Smooth muscle cell (in vitro differentiated cells): ENCODE data around the gene IPO13. TPM values are rescaled to one million over a fixed set of nuclear protein-coding genes. Genes with fewer than 3 reads are reported as not detected.

ENCODE experiments used
- DNase-seq: peaks from one replicate; lab custom pipeline; 2025; ENCODE audit not compliant: unreplicated experiment; lab: John Stamatoyannopoulos, UW
- H2AFZ ChIP-seq: fragments of 200-600 bp; sonication (generic); 2 replicates; pipeline ENCODE4 v1.6.0; 2016; ENCODE audit warnings: antibody characterized with exemption, low read depth, mild to moderate bottlenecking
- H3F3A ChIP-seq: fragments of 200-600 bp; sonication (generic); 2 replicates; pipeline ENCODE4 v1.6.0; 2017; ENCODE audit warnings: antibody characterized with exemption, low read depth
- H3K27ac ChIP-seq: fragments of 200-600 bp; sonication (generic); 2 replicates; pipeline ENCODE4 v1.5.1; 2016; ENCODE audit warnings: low read depth, mild to moderate bottlenecking
- H3K27me3 ChIP-seq: fragments of 200-600 bp; sonication (generic); 2 replicates; pipeline ENCODE4 v1.6.1; 2016; ENCODE audit warnings: low read depth, mild to moderate bottlenecking
- H3K36me3 ChIP-seq: fragments of 200-600 bp; sonication (generic); 2 replicates; pipeline ENCODE4 v1.5.1; 2016; ENCODE audit warnings: low read depth
- H3K4me1 ChIP-seq: fragments of 200-600 bp; sonication (generic); 2 replicates; pipeline ENCODE4 v1.5.1; 2016; ENCODE audit warnings: low read depth
- H3K4me2 ChIP-seq: fragments of 200-600 bp; sonication (generic); 2 replicates; pipeline ENCODE4 v1.6.0; 2016; ENCODE audit warnings: mild to moderate bottlenecking
- H3K4me3 ChIP-seq: fragments of 200-600 bp; sonication (generic); 2 replicates; pipeline ENCODE4 v1.5.1; 2016; ENCODE audit warnings: mild to moderate bottlenecking
- H3K79me2 ChIP-seq: fragments of 200-600 bp; sonication (generic); 2 replicates; pipeline ENCODE4 v1.6.0; 2016; ENCODE audit warnings: low read depth, mild to moderate bottlenecking
- H3K9ac ChIP-seq: fragments of 200-600 bp; sonication (generic); 2 replicates; pipeline ENCODE4 v1.6.0; 2016; ENCODE audit warnings: low read depth
- H3K9me3 ChIP-seq: fragments of 200-600 bp; sonication (generic); replicated peaks from 2 replicates; pipeline ENCODE4 v1.5.1; 2016; ENCODE audit warnings: low read depth
- H4K20me1 ChIP-seq: fragments of 200-600 bp; sonication (generic); 2 replicates; pipeline ENCODE4 v1.6.0; 2016; ENCODE audit warnings: low read depth
- WGBS: methylation state at CpG from one replicate; pipeline ENCODE4 v1.1.7; 2016; ENCODE audit warnings: low lambda C conversion rate; 5-methylcytosine and 5-hydroxymethylcytosine counted together
- polyA plus RNA-seq: library from polyadenylated mRNA; unstranded; fragments of >200 nt; fragmentation: Nextera tagmentation; extraction: Ambion mirVana; gene quantifications from 2 replicates; pipeline ENCODE4 v1.2.1, GENCODE V29; 2016
- total RNA-seq: library from RNA; depleted of rRNA; stranded (reverse); fragments of >200 nt; gene quantifications from 2 replicates; pipeline ENCODE4 v1.2.3, GENCODE V29; 2014
- TF ChIP-seq, protein P1 (sequence below): fragments of 200-600 bp; sonication (generic); IDR thresholded peaks from 2 replicates; pipeline ENCODE4 v1.5.1; 2017; ENCODE audit warnings: borderline replicate concordance, mild to moderate bottlenecking, antibody characterized with exemption; ENCODE audit not compliant: insufficient read depth, poor library complexity, severe bottlenecking

Gene IPO13
- total and polyA plus RNA-seq, 2 experiments from 2014 or later: 10.4 to 21.2 TPM

DNA sequence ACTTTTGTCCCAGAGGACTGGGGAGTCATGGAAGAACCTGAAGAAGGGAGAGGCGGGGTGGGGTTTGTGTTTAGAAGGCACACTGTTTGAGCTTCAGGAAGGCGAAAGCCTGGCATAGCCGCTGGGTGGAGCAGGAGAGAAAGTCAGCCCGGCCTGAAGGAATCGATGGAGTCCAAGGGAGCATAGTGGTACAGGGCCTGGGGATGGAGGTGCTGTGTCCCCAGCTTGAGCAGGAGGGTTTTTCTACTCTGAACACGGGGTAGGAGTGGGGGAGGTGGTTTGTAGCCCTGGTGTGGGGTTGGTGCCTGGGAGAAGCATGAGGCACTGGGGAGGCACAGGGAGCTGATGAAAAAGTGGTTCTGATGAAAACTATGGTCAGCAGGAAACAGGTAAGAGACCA, 40.0 kb downstream of the IPO13 start:
- TF ChIP-seq, protein P1, sequence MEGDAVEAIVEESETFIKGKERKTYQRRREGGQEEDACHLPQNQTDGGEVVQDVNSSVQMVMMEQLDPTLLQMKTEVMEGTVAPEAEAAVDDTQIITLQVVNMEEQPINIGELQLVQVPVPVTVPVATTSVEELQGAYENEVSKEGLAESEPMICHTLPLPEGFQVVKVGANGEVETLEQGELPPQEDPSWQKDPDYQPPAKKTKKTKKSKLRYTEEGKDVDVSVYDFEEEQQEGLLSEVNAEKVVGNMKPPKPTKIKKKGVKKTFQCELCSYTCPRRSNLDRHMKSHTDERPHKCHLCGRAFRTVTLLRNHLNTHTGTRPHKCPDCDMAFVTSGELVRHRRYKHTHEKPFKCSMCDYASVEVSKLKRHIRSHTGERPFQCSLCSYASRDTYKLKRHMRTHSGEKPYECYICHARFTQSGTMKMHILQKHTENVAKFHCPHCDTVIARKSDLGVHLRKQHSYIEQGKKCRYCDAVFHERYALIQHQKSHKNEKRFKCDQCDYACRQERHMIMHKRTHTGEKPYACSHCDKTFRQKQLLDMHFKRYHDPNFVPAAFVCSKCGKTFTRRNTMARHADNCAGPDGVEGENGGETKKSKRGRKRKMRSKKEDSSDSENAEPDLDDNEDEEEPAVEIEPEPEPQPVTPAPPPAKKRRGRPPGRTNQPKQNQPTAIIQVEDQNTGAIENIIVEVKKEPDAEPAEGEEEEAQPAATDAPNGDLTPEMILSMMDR: no peak
- Histone ChIP-seq H3K9ac (no peak overlapping the region), H3K27ac (peak overlapping the region; percentile 4), H3K4me3 (no peak overlapping the region), H3F3A (peaks cover 6% of the 10 kb centered on the region), H3K4me1 (peaks cover 5% of the 10 kb centered on the region), H3K4me2 (no peak overlapping the region), H3K9me3 (no peaks in the 10 kb centered on the region), H3K36me3 (no peaks in the 10 kb centered on the region), H3K27me3 (no peaks in the 10 kb centered on the region), H4K20me1 (peaks cover 32% of the 10 kb centered on the region), H2AFZ (no peak overlapping the region), H3K79me2 (peaks cover 2% of the 10 kb centered on the region)
- no peak for DNase-seq
- WGBS: 84% methylated on average over 6 of the region's 6 CpGs

DNA sequence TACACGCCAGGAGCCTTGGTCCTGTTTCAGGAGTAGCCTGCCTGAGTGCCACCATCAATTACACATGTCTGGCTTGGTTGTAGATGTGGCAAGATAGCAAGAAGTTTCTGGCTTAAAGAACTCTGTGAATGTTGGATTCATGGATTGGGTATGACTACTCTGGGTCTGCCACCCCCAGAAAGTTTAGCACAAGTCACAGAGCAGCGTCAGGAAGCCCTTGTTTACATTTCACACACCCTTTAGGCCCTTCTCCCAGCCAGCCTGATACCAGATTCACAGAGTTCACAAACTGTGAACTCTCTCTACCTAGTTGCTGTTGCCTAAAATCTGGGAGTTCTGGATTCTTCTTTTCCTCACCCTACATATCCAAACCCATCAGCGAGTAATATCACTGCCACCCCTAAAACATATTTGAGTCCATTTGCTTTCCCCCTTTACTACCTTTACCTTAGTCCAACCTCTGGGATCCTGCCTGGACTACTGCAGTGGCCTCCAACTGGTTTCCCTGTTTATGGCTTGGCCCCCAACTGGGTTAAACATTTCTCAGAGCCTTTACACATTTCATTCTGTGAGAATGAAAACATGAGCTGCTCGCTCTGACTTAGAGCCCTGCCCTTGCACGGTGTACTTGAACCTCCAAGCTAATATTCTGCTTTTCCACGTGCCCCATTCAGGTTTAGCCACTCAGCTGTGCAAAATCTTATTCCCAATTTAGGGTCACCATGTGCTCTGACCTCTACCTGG, 40.6 kb downstream of the IPO13 start:
- peaks cover 28% of the 10 kb centered on the region for H4K20me1 ChIP-seq
- peaks cover 9% of the 10 kb centered on the region for H3F3A ChIP-seq
- WGBS: 83% methylated on average over 6 of the region's 6 CpGs
- H3K27me3 ChIP-seq: no peaks in the 10 kb centered on the region
- no peaks in the 10 kb centered on the region for H3K9me3 ChIP-seq
- no peaks in the 10 kb centered on the region for H3K36me3 ChIP-seq
- H3K9ac ChIP-seq: no peak overlapping the region
- no peak overlapping the region for H2AFZ ChIP-seq
- peak overlapping the region; percentile 4 for H3K27ac ChIP-seq
- no peak for DNase-seq
- no peaks in the 10 kb centered on the region for H3K79me2 ChIP-seq
- TF ChIP-seq, protein P1: no peak
- H3K4me2 ChIP-seq: no peak overlapping the region
- no peak overlapping the region for H3K4me3 ChIP-seq
- peaks cover 5% of the 10 kb centered on the region for H3K4me1 ChIP-seq

DNA sequence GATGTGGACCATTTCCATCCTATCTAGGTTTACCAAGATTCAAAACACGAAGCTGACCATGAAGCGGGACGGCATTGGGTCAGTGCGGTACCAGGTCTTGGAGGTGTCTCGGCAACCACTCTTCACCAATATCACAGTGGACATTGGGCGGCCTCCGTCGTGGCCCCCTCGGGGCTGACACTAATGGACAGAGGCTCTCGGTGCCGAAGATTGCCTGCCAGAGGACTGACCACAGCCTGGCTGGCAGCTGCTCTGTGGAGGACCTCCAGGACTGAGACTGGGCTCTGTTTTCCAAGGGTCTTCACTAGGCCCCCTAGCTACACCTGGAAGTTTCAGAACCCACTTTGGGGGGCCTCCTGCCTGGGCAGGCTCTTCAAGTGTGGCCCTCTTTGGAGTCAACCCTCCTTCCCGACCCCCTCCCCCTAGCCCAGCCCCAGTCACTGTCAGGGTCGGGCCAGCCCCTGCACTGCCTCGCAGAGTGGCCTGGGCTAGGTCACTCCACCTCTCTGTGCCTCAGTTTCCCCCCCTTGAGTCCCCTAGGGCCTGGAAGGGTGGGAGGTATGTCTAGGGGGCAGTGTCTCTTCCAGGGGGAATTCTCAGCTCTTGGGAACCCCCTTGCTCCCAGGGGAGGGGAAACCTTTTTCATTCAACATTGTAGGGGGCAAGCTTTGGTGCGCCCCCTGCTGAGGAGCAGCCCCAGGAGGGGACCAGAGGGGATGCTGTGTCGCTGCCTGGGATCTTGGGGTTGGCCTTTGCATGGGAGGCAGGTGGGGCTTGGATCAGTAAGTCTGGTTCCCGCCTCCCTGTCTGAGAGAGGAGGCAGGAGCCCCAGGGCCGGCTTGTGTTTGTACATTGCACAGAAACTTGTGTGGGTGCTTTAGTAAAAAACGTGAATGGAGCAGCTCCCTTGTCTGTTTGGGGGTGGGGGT, 43.8 kb downstream of the IPO13 start:
- H3K9ac ChIP-seq: peak overlapping the region; percentile 57
- no peaks in the 10 kb centered on the region for H3K36me3 ChIP-seq
- 80% methylated on average over 19 of the region's 19 CpGs for WGBS

More for the DNA sequence above, 43.8 kb downstream of the IPO13 start:
- peak overlapping the region; percentile 55 for H3K27ac ChIP-seq
- peak overlapping the region; percentile 51 for H3K4me3 ChIP-seq
- H3K4me2 ChIP-seq: peak overlapping the region; percentile 95
- peaks cover 5% of the 10 kb centered on the region for H3K4me1 ChIP-seq
- H3K9me3 ChIP-seq: no peaks in the 10 kb centered on the region
- H3K79me2 ChIP-seq: no peaks in the 10 kb centered on the region
- peaks cover 16% of the 10 kb centered on the region for H3F3A ChIP-seq
- H4K20me1 ChIP-seq: peaks cover 4% of the 10 kb centered on the region
- H2AFZ ChIP-seq: no peak overlapping the region
- DNase-seq: no peak
- TF ChIP-seq, protein P1: no peak
- H3K27me3 ChIP-seq: no peaks in the 10 kb centered on the region
